ENCODE data around the gene ADA. TPM values are rescaled to one million over a fixed set of nuclear protein-coding genes. Genes with fewer than 3 reads are reported as not detected.
A peak's percentile ranks its signal among the peaks of the same experiment; 100 is the strongest.

Gene ADA
- total RNA-seq, 1 donor from 2014 or later: 19.2 TPM

- no peaks in the 10 kb centered on the region for H3K27me3 ChIP-seq (ENCODE audit: control insufficient read depth, insufficient read depth, low read length)
- no peak within 1 kb of the TSS for H3K4me3 ChIP-seq (ENCODE audit: low read depth, low read length)
- no peak for DNase-seq (ENCODE audit: low read depth)
- no peak for TF ChIP-seq CTCF (IDR thresholded peaks at IDR 0.05; ENCODE audit: insufficient read depth, low read length, poor library complexity, severe bottlenecking)
- no peaks in the 10 kb centered on the region for H3K36me3 ChIP-seq (ENCODE audit: control insufficient read depth, insufficient read depth, low read length)
These were observed 69.0 kb downstream of the ADA start, which contains the start of gene PKIG for GRCh38 chr20:44582311-44583025. Gene PKIG, plus strand, starts transcription at chr20:44582579. Its CDS starts 31,978 bp downstream, at chr20:44614557.

DNA sequence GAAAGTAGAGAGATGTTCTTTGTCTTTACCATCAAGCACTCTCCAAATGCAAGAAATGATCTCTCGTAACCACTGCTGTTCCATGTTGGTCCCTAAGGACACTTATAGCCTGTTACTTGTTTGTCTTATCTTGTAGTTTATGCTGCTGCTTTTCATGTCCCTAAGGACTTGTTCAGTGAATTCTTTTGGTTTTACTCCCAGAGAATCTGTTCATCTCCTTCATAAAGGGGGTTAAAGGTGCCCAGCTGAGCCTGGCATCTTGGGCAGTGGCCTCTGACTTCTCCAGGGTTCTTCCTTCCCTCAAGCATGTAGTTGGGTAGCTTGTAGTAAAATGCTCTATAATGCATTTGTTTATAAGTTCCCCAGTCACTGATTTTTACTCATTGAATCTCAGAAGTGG lies 70.0 kb downstream of the ADA start:
- DNase-seq (ENCODE audit: low read depth): no peak
- Histone ChIP-seq H3K27me3 (ENCODE audit: control insufficient read depth, insufficient read depth, low read length) (no peaks in the 10 kb centered on the region), H3K36me3 (ENCODE audit: control insufficient read depth, insufficient read depth, low read length) (no peaks in the 10 kb centered on the region), H3K4me3 (ENCODE audit: low read depth, low read length) (no peak overlapping the region)
- no peak for TF ChIP-seq CTCF (IDR thresholded peaks at IDR 0.05; ENCODE audit: insufficient read depth, low read length, poor library complexity, severe bottlenecking)

DNA sequence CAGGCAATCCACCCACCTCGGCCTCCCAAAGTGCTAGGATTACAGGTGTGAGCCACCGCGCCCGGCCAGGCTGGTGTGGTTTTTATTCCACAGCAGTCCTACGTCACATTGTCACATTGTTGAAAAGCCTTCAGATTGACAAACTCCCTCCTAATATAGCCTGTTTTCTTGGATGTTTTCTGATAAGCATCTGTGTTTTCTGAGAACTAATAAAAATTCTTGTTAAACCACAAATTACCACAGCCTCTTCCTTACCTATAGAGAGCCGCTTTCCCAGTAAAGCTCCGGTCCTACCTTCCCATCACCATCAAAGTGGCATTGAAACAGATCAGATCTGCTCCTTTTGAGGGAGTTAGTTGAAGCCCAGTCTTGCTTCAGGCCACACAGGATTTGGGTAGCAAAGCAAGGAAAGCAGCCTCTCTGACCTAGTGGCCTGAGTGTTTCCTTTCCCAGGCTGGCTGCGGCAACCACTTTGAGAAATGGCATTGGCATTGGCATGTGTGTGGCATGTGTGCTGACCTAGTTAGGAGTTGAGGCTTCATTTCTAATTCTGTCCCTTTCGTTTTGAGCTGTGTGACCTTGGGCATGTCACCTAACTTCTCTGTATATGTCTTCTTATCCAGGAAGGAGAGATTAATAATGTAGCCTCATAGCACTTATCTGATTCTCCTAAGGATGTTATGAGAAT lies 70.8 kb downstream of the ADA start:
- TF ChIP-seq CTCF (IDR thresholded peaks at IDR 0.05; ENCODE audit: insufficient read depth, low read length, poor library complexity, severe bottlenecking): no peak
- no peaks in the 10 kb centered on the region for H3K27me3 ChIP-seq (ENCODE audit: control insufficient read depth, insufficient read depth, low read length)

GRCh38 chr20:44579313-44580081 lies 72.0 kb downstream of the ADA start:
- no peaks in the 10 kb centered on the region for H3K36me3 ChIP-seq (ENCODE audit: control insufficient read depth, insufficient read depth, low read length)
- TF ChIP-seq CTCF (IDR thresholded peaks at IDR 0.05; ENCODE audit: insufficient read depth, low read length, poor library complexity, severe bottlenecking): no peak
- H3K27me3 ChIP-seq (ENCODE audit: control insufficient read depth, insufficient read depth, low read length): no peaks in the 10 kb centered on the region
- no peak overlapping the region for H3K4me3 ChIP-seq (ENCODE audit: low read depth, low read length)
- no peak for DNase-seq (ENCODE audit: low read depth)

More for the DNA sequence above, 70.8 kb downstream of the ADA start:
- Histone ChIP-seq H3K4me3 (ENCODE audit: low read depth, low read length) (no peak overlapping the region), H3K36me3 (ENCODE audit: control insufficient read depth, insufficient read depth, low read length) (no peaks in the 10 kb centered on the region)
- no peak for DNase-seq (ENCODE audit: low read depth)

GRCh38 chr20:44576297-44576696 lies 75.2 kb downstream of the ADA start:
- Histone ChIP-seq H3K36me3 (ENCODE audit: control insufficient read depth, insufficient read depth, low read length) (no peaks in the 10 kb centered on the region), H3K4me3 (ENCODE audit: low read depth, low read length) (no peak overlapping the region), H3K27me3 (ENCODE audit: control insufficient read depth, insufficient read depth, low read length) (no peaks in the 10 kb centered on the region)
- DNase-seq (ENCODE audit: low read depth): no peak
- TF ChIP-seq CTCF (IDR thresholded peaks at IDR 0.05; ENCODE audit: insufficient read depth, low read length, poor library complexity, severe bottlenecking): peak; percentile 3

All from kidney epithelial cell (primary cell).